Neural cell (in vitro differentiated cells): ENCODE measurements around the gene PARD3B. TPM values are rescaled to one million over a fixed set of nuclear protein-coding genes. Genes with fewer than 3 reads are reported as not detected.

Source experiments
- H2AFZ ChIP-seq: fragments of 200-600, 300-800 bp; sonication (generic), shearing (Covaris generic); 2 replicates; pipeline ENCODE4 v1.6.0; 2014; ENCODE audit warnings: low read depth, mild to moderate bottlenecking, antibody characterized with exemption, low read length, moderate library complexity
- H3F3A ChIP-seq: fragments of 200-600 bp; shearing (Covaris generic); 2 replicates; pipeline ENCODE4 v1.6.1; 2016; ENCODE audit warnings: mild to moderate bottlenecking, moderate library complexity, mixed read lengths, antibody characterized with exemption, low read length; ENCODE audit not compliant: insufficient read depth, poor library complexity, severe bottlenecking
- H3K27ac ChIP-seq: fragments of 200-600, 300-800 bp; sonication (generic), shearing (Covaris generic); 2 replicates; pipeline ENCODE4 v1.5.1; 2014; ENCODE audit warnings: mild to moderate bottlenecking, low read length, moderate library complexity
- H3K27me3 ChIP-seq: fragments of 300-800, 200-600 bp; sonication (generic), shearing (Covaris generic); 2 replicates; pipeline ENCODE4 v1.6.0; 2014; ENCODE audit warnings: mild to moderate bottlenecking, low read depth, low read length, moderate library complexity; ENCODE audit not compliant: insufficient read depth
- H3K36me3 ChIP-seq: fragments of 300-800, 200-600 bp; sonication (generic), shearing (Covaris generic); 2 replicates; pipeline ENCODE4 v1.5.1; 2014; ENCODE audit warnings: mild to moderate bottlenecking, antibody characterized with exemption, low read length, moderate library complexity; ENCODE audit not compliant: insufficient read depth
- H3K4me2 ChIP-seq: fragments of 300-800, 200-600 bp; sonication (generic), shearing (Covaris generic); 2 replicates; pipeline ENCODE4 v1.6.0; 2014; ENCODE audit warnings: mild to moderate bottlenecking, low read length
- H3K4me3 ChIP-seq: fragments of 300-800, 200-600 bp; sonication (generic), shearing (Covaris generic); 2 replicates; pipeline ENCODE4 v1.5.1; 2014; ENCODE audit warnings: mild to moderate bottlenecking, low read length, moderate library complexity
- H3K79me2 ChIP-seq: fragments of 200-600 bp; shearing (Covaris generic); replicated peaks from 2 replicates; pipeline ENCODE4 v1.6.0; 2014; ENCODE audit warnings: mild to moderate bottlenecking, low read length, moderate library complexity; ENCODE audit not compliant: insufficient read depth
- H3K9ac ChIP-seq: fragments of 300-800, 200-600 bp; sonication (generic), shearing (Covaris generic); 2 replicates; pipeline ENCODE4 v1.6.1; 2016; ENCODE audit warnings: mild to moderate bottlenecking, low read length, mixed read lengths
- H3K9me2 ChIP-seq: fragments of 200-600 bp; shearing (Covaris generic); 2 replicates; pipeline ENCODE4 v1.6.1; 2016; ENCODE audit warnings: mild to moderate bottlenecking, low read length, mixed read lengths; ENCODE audit not compliant: insufficient read depth
- H3K9me3 ChIP-seq: fragments of 200-600, 300-800 bp; sonication (generic), shearing (Covaris generic); 2 replicates; pipeline ENCODE4 v1.6.1; 2016; ENCODE audit warnings: mild to moderate bottlenecking, mixed run types, low read length, moderate library complexity, mixed read lengths
- H4K20me1 ChIP-seq: fragments of 200-600 bp; shearing (Covaris generic); 2 replicates; pipeline ENCODE4 v1.6.1; 2016; ENCODE audit warnings: mild to moderate bottlenecking, mixed run types; ENCODE audit not compliant: insufficient read depth
- EP300 ChIP-seq: fragments of 450-650 bp; conservative IDR thresholded peaks from 2 replicates; pipeline ENCODE4 v1.6.1; 2014; ENCODE audit warnings: antibody characterized with exemption, mild to moderate bottlenecking, moderate library complexity; ENCODE audit not compliant: poor library complexity, severe bottlenecking
- EZH2 ChIP-seq: fragments of 200-600, 300-800 bp; shearing (Covaris generic), sonication (generic); IDR thresholded peaks from 2 replicates; pipeline ENCODE4 v1.6.1; 2014; ENCODE audit warnings: antibody characterized with exemption, low read length, borderline replicate concordance, mild to moderate bottlenecking; ENCODE audit not compliant: insufficient read depth, poor library complexity, severe bottlenecking
- MXI1 ChIP-seq: fragments of 450-650 bp; conservative IDR thresholded peaks from 2 replicates; pipeline ENCODE4 v1.6.1; 2014; ENCODE audit warnings: antibody characterized with exemption, mild to moderate bottlenecking; ENCODE audit not compliant: poor library complexity, severe bottlenecking
- POLR2AphosphoS5 ChIP-seq: IDR thresholded peaks from 2 replicates; pipeline ENCODE4 v1.6.1; 2012
- RAD21 ChIP-seq: fragments of 450-650 bp; conservative IDR thresholded peaks from 2 replicates; pipeline ENCODE4 v1.6.1; 2014; ENCODE audit warnings: antibody characterized with exemption, mild to moderate bottlenecking, moderate library complexity
- SMC3 ChIP-seq: fragments of 450-650 bp; conservative IDR thresholded peaks from 2 replicates; pipeline ENCODE4 v1.6.1; 2014; ENCODE audit warnings: antibody characterized with exemption, mild to moderate bottlenecking, moderate library complexity; ENCODE audit not compliant: poor library complexity
- TAF1 ChIP-seq: IDR thresholded peaks from 2 replicates; pipeline ENCODE4 v1.6.1; 2012; ENCODE audit warnings: low read depth
- polyA plus RNA-seq: library from polyadenylated mRNA; depleted of rRNA; stranded (reverse); fragments of >200 nt; gene quantifications from 2 replicates; pipeline ENCODE4 v1.2.3, GENCODE V29; 2014
- TF ChIP-seq, protein P1 (sequence below): IDR thresholded peaks from 2 replicates; pipeline ENCODE4 v1.6.1; 2012; ENCODE audit warnings: borderline replicate concordance
- TF ChIP-seq, protein P2 (sequence below): fragments of 450-650 bp; IDR thresholded peaks from 2 replicates; pipeline ENCODE4 v1.5.1; 2014; ENCODE audit warnings: antibody characterized with exemption, mild to moderate bottlenecking, moderate library complexity; ENCODE audit not compliant: poor library complexity, severe bottlenecking

Gene PARD3B
- polyA plus RNA-seq, 1 donor from 2014 or later = 0.54 TPM

DNA sequence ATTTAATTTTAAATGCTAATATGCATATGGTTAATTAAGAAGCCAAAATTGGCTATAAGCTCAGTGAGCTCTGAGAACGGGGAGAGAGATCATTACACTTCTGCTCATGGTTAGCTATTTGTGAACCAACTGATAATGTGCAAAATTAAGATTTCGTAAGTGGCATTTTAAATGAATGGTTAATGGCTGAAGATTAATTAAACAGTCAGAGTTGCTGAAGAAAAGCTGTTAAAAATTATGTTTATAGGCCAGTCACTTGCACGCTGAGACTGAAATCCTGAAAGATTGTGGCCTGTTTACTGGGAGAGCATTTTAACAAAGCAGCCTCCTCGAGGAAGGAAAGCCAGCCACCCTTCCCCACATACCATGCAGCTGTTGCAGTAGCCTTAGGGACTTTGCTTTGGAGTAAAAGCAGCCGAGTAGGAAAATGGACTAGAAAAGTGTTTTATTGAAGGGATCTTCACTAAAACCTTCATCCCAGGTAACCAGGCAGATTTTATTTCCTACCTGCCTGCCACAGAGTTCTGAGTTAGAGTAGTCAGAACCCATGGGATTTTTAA, 918.3 kb downstream of the PARD3B start:
- TF ChIP-seq TAF1 = no peak
- TF ChIP-seq RAD21 = no peak
- TF ChIP-seq, protein P1, sequence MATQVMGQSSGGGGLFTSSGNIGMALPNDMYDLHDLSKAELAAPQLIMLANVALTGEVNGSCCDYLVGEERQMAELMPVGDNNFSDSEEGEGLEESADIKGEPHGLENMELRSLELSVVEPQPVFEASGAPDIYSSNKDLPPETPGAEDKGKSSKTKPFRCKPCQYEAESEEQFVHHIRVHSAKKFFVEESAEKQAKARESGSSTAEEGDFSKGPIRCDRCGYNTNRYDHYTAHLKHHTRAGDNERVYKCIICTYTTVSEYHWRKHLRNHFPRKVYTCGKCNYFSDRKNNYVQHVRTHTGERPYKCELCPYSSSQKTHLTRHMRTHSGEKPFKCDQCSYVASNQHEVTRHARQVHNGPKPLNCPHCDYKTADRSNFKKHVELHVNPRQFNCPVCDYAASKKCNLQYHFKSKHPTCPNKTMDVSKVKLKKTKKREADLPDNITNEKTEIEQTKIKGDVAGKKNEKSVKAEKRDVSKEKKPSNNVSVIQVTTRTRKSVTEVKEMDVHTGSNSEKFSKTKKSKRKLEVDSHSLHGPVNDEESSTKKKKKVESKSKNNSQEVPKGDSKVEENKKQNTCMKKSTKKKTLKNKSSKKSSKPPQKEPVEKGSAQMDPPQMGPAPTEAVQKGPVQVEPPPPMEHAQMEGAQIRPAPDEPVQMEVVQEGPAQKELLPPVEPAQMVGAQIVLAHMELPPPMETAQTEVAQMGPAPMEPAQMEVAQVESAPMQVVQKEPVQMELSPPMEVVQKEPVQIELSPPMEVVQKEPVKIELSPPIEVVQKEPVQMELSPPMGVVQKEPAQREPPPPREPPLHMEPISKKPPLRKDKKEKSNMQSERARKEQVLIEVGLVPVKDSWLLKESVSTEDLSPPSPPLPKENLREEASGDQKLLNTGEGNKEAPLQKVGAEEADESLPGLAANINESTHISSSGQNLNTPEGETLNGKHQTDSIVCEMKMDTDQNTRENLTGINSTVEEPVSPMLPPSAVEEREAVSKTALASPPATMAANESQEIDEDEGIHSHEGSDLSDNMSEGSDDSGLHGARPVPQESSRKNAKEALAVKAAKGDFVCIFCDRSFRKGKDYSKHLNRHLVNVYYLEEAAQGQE = no peak
- TF ChIP-seq MXI1 = no peak
- no peak for TF ChIP-seq SMC3
- no peak for TF ChIP-seq EP300
- TF ChIP-seq, protein P2, sequence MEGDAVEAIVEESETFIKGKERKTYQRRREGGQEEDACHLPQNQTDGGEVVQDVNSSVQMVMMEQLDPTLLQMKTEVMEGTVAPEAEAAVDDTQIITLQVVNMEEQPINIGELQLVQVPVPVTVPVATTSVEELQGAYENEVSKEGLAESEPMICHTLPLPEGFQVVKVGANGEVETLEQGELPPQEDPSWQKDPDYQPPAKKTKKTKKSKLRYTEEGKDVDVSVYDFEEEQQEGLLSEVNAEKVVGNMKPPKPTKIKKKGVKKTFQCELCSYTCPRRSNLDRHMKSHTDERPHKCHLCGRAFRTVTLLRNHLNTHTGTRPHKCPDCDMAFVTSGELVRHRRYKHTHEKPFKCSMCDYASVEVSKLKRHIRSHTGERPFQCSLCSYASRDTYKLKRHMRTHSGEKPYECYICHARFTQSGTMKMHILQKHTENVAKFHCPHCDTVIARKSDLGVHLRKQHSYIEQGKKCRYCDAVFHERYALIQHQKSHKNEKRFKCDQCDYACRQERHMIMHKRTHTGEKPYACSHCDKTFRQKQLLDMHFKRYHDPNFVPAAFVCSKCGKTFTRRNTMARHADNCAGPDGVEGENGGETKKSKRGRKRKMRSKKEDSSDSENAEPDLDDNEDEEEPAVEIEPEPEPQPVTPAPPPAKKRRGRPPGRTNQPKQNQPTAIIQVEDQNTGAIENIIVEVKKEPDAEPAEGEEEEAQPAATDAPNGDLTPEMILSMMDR = no peak
- no peak for TF ChIP-seq POLR2AphosphoS5
- TF ChIP-seq EZH2 = no peak
- Histone ChIP-seq H3K27ac (no peak overlapping the region), H3K9me2 (no peaks in the 10 kb centered on the region), H4K20me1 (no peaks in the 10 kb centered on the region), H3K9me3 (no peaks in the 10 kb centered on the region), H3K4me3 (no peak overlapping the region), H3K4me2 (no peak overlapping the region), H3K79me2 (no peaks in the 10 kb centered on the region), H2AFZ (no peak overlapping the region), H3K27me3 (no peaks in the 10 kb centered on the region), H3K9ac (no peak overlapping the region), H3K36me3 (no peaks in the 10 kb centered on the region), H3F3A (no peaks in the 10 kb centered on the region)

DNA sequence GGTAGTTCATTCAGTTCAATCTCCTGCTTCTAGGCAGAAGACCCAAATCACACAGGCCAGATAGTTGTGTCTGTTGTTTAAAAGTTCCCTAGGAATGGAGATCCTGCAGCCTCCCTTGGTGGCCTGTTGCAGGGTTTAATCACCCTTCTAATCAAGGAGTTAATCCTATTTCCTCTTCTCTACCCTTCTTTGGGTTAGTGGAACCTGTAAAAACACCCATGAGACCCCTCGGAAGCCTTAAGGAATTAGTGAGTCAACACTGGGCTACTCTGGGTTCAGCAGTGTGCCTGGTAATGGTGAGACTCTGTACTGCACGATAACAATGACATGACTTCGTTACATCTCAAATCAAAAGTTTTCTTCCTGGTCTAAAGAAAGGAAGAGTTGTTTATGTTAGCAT, 919.4 kb downstream of the PARD3B start:
- Histone ChIP-seq H3K27ac (no peak overlapping the region), H3K9me2 (no peaks in the 10 kb centered on the region), H3K4me2 (no peak overlapping the region), H3K9me3 (no peaks in the 10 kb centered on the region), H3K27me3 (no peaks in the 10 kb centered on the region), H3F3A (no peaks in the 10 kb centered on the region), H2AFZ (no peak overlapping the region), H3K36me3 (no peaks in the 10 kb centered on the region), H3K79me2 (no peaks in the 10 kb centered on the region), H4K20me1 (no peaks in the 10 kb centered on the region), H3K4me3 (no peak overlapping the region), H3K9ac (no peak overlapping the region)
- TF ChIP-seq MXI1 (no peak), RAD21 (no peak), SMC3 (no peak), POLR2AphosphoS5 (no peak), EZH2 (no peak), EP300 (no peak), TAF1 (no peak)
- TF ChIP-seq, protein P2 = no peak
- TF ChIP-seq, protein P1 = no peak
